ENCODE measurements around the gene PRADC1.
A peak's percentile ranks its signal among the peaks of the same experiment; 100 is the strongest.
"Not testable (repeated sequence)": the region's sequence is repeated elsewhere in the genome, so short reads cannot be mapped to it uniquely, and the experiment has no call there.

The PRADC1 gene

GRCh38 chr2:73233154-73233931 lies at the start of gene PRADC1:
PRADC1 (minus strand) TSS chr2:73233239; CDS start chr2:73233160, 79 bp downstream.
- DNase-seq: peak; percentile 89

- DNase-seq: no peak
Observed at GRCh38 chr2:73281244-73281643, 48.2 kb upstream of the PRADC1 start.

- DNase-seq: no peak
Observed at GRCh38 chr2:73279852-73280251, 46.8 kb upstream of the PRADC1 start.

- no peak for DNase-seq
Observed at GRCh38 chr2:73272270-73272669, 39.2 kb upstream of the PRADC1 start.

GRCh38 chr2:73269686-73270465 lies 36.8 kb upstream of the PRADC1 start:
- DNase-seq: no peak

- peak; percentile 80 for DNase-seq
Observed at GRCh38 chr2:73268830-73269685, 36.0 kb upstream of the PRADC1 start.

GRCh38 chr2:73268366-73268829 lies 35.4 kb upstream of the PRADC1 start:
- no peak for DNase-seq

- DNase-seq: no peak
Observed at GRCh38 chr2:73267008-73267407, 34.0 kb upstream of the PRADC1 start.

GRCh38 chr2:73266061-73266901 lies 33.2 kb upstream of the PRADC1 start:
- no peak for DNase-seq

- DNase-seq: no peak
Observed at GRCh38 chr2:73265298-73266060, 32.4 kb upstream of the PRADC1 start.

- DNase-seq: no peak
Observed at GRCh38 chr2:73264783-73265182, 31.7 kb upstream of the PRADC1 start.

GRCh38 chr2:73264332-73264606 lies 31.2 kb upstream of the PRADC1 start:
- DNase-seq: no peak

- DNase-seq: no peak
Observed at GRCh38 chr2:73263540-73264331, 30.7 kb upstream of the PRADC1 start.

- not testable (repeated sequence) for DNase-seq
Observed at GRCh38 chr2:73262691-73263429, 29.8 kb upstream of the PRADC1 start.

GRCh38 chr2:73262108-73262651 lies 29.1 kb upstream of the PRADC1 start:
- no peak for DNase-seq

- no peak for DNase-seq
Observed at GRCh38 chr2:73260338-73260984, 27.4 kb upstream of the PRADC1 start.

GRCh38 chr2:73259704-73260337 lies 26.8 kb upstream of the PRADC1 start:
- DNase-seq: no peak

- DNase-seq: no peak
Observed at GRCh38 chr2:73259276-73259675, 26.2 kb upstream of the PRADC1 start.

GRCh38 chr2:73258913-73259215 lies 25.8 kb upstream of the PRADC1 start:
- DNase-seq: no peak

Data from NCI-H748 treated with DMSO at 0.1 percent for 48 hours (cell line).